ENCODE results near the gene FARSA. TPM values are rescaled to one million over a fixed set of nuclear protein-coding genes. Genes with fewer than 3 reads are reported as not detected.

FARSA gene
- total RNA-seq, 1 donor from 2014 or later = 44.2 TPM

DNA sequence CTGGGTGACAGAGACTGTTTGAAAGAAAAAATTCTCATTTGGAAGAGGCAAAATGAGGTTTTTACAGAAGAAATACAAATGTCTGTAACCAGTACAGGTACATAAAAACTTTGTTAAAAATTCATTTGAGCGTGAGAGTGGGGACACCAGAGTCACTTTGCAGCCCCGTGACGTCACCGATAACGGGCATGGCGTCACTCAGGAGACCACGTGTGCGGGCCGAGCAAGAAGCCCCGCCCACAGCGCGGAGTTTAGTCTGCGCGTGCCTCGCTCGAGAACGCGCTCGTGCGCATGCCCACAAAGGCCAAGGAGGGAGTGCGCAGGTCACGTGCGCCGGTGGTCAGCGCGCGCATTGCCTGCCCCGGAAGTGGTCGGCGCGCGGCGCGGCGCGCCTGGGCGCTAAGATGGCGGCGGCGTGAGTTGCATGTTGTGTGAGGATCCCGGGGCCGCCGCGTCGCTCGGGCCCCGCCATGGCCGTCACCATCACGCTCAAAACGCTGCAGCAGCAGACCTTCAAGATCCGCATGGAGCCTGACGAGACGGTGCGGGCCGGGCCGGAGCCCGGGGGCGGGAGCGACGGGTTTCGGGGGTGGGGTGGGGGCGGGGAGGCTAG is 12.1 kb upstream of the FARSA start, which contains the start of gene RAD23A:
TSS of gene RAD23A (plus strand) at position 384 of the 613 bp plus-strand sequence. CDS start at position 471, 87 bp downstream.
- peak in 1 of 2 donors; percentile 96 for DNase-seq (ENCODE audit: extremely low spot score in 2 of 2)
- Histone ChIP-seq H3K36me3 (peaks cover 0 to 74% of the 10 kb centered on the region in 2 donors), H3K4me1 (peaks cover 68% of the 10 kb centered on the region), H3K9me3 (no peaks in the 10 kb centered on the region), H3K27me3 (no peaks in the 10 kb centered on the region), H3K4me3 (peak within 1 kb of the TSS; percentile 70 to 97), H3K27ac (peak within 1 kb of the TSS; percentile 94)
- intact Hi-C loops (cut with DNase I) = no loop called here
- TF ChIP-seq CTCF (IDR thresholded peaks at IDR 0.05) (no peak), POLR2AphosphoS5 (IDR thresholded peaks at IDR 0.05; ENCODE audit: insufficient read depth in 1 of 2, low read depth in 1 of 2) (peak; percentile 89 to 97), POLR2A (IDR thresholded peaks at IDR 0.05) (peak in 1 of 2 donors; percentile 80)

GRCh38 chr19:12944104-12944674 is 10.7 kb upstream of the FARSA start:
- Histone ChIP-seq H3K9me3 (no peaks in the 10 kb centered on the region), H3K27ac (peak overlapping the region; percentile 11), H3K4me3 (no peak overlapping the region), H3K27me3 (no peaks in the 10 kb centered on the region), H3K4me1 (peaks cover 82% of the 10 kb centered on the region), H3K36me3 (peaks cover 0 to 72% of the 10 kb centered on the region in 2 donors)
- DNase-seq (ENCODE audit: extremely low spot score in 2 of 2) = no peak
- TF ChIP-seq POLR2A (IDR thresholded peaks at IDR 0.05) (no peak), POLR2AphosphoS5 (IDR thresholded peaks at IDR 0.05; ENCODE audit: insufficient read depth in 1 of 2, low read depth in 1 of 2) (no peak), CTCF (IDR thresholded peaks at IDR 0.05) (no peak)
- intact Hi-C loops (cut with DNase I) = no loop called here

DNA sequence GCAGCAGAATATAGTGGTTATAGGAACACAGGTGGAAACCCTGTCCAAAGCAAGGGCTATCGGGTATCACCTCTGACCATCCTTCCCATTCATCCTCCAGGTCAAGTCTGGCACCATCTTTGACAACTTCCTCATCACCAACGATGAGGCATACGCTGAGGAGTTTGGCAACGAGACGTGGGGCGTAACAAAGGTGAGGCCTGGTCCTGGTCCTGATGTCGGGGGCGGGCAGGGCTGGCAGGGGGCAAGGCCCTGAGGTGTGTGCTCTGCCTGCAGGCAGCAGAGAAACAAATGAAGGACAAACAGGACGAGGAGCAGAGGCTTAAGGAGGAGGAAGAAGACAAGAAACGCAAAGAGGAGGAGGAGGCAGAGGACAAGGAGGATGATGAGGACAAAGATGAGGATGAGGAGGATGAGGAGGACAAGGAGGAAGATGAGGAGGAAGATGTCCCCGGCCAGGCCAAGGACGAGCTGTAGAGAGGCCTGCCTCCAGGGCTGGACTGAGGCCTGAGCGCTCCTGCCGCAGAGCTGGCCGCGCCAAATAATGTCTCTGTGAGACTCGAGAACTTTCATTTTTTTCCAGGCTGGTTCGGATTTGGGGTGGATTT is 10.0 kb upstream of the FARSA start:
- intact Hi-C loops (cut with DNase I) = no loop called here

GRCh38 chr19:12940897-12941296 is 7.4 kb upstream of the FARSA start:
- H3K9me3 ChIP-seq = no peaks in the 10 kb centered on the region
- no peak for DNase-seq (ENCODE audit: extremely low spot score in 2 of 2)
- peak overlapping the region in 1 of 2 donors; percentile 100 for H3K4me3 ChIP-seq
- intact Hi-C loops (cut with DNase I) = no loop called here
- TF ChIP-seq CTCF (IDR thresholded peaks at IDR 0.05) (no peak), POLR2AphosphoS5 (IDR thresholded peaks at IDR 0.05; ENCODE audit: insufficient read depth in 1 of 2, low read depth in 1 of 2) (no peak), POLR2A (IDR thresholded peaks at IDR 0.05) (no peak)
- H3K36me3 ChIP-seq = peaks cover 0 to 50% of the 10 kb centered on the region in 2 donors
- H3K27me3 ChIP-seq = no peaks in the 10 kb centered on the region
- H3K27ac ChIP-seq = no peak overlapping the region
- H3K4me1 ChIP-seq = peaks cover 70% of the 10 kb centered on the region

More for the DNA sequence above, 10.0 kb upstream of the FARSA start:
- DNase-seq (ENCODE audit: extremely low spot score in 2 of 2) = no peak
- Histone ChIP-seq H3K9me3 (no peaks in the 10 kb centered on the region), H3K36me3 (peaks cover 0 to 65% of the 10 kb centered on the region in 2 donors), H3K4me1 (peaks cover 83% of the 10 kb centered on the region), H3K4me3 (no peak overlapping the region), H3K27ac (no peak overlapping the region), H3K27me3 (no peaks in the 10 kb centered on the region)
- TF ChIP-seq POLR2AphosphoS5 (IDR thresholded peaks at IDR 0.05; ENCODE audit: insufficient read depth in 1 of 2, low read depth in 1 of 2) (no peak), POLR2A (IDR thresholded peaks at IDR 0.05) (no peak), CTCF (IDR thresholded peaks at IDR 0.05) (no peak)
